Dedifferentiated amniotic fluid mesenchymal stem cell (primary cell): ENCODE data around the gene ARHGAP1.
"Not testable (repeated sequence)": the region's sequence is repeated elsewhere in the genome, so short reads cannot be mapped to it uniquely, and the experiment has no call there.

Experiments used
- DNase-seq: peaks from one replicate; pipeline ENCODE4 v3.0.0-alpha.2; 2016; ENCODE audit errors: extremely low spot score

ARHGAP1 gene

GRCh38 chr11:46673713-46674462, 26.5 kb downstream of the ARHGAP1 start:
- DNase-seq = no peak

GRCh38 chr11:46672381-46672839, 28.0 kb downstream of the ARHGAP1 start:
- DNase-seq = no peak

- DNase-seq = no peak
Measured at GRCh38 chr11:46671958-46672315, 28.5 kb downstream of the ARHGAP1 start.

GRCh38 chr11:46670521-46670920, 29.9 kb downstream of the ARHGAP1 start:
- not testable (repeated sequence) for DNase-seq

GRCh38 chr11:46669711-46670139, 30.7 kb downstream of the ARHGAP1 start:
- DNase-seq = no peak

GRCh38 chr11:46668480-46669085, 31.8 kb downstream of the ARHGAP1 start:
- DNase-seq = no peak

GRCh38 chr11:46667043-46667481, 33.4 kb downstream of the ARHGAP1 start:
- DNase-seq = no peak

GRCh38 chr11:46666516-46666915, 33.9 kb downstream of the ARHGAP1 start:
- no peak for DNase-seq

GRCh38 chr11:46665356-46665755, 35.1 kb downstream of the ARHGAP1 start:
- no peak for DNase-seq

GRCh38 chr11:46664612-46665011, 35.8 kb downstream of the ARHGAP1 start:
- DNase-seq = no peak

- no peak for DNase-seq
Measured at GRCh38 chr11:46663277-46663940, 37.0 kb downstream of the ARHGAP1 start.

GRCh38 chr11:46662366-46662765, 38.1 kb downstream of the ARHGAP1 start:
- DNase-seq = no peak

GRCh38 chr11:46661836-46662235, 38.6 kb downstream of the ARHGAP1 start:
- DNase-seq = no peak

GRCh38 chr11:46659908-46660307, 40.5 kb downstream of the ARHGAP1 start:
- no peak for DNase-seq

GRCh38 chr11:46658259-46658658, 42.2 kb downstream of the ARHGAP1 start:
- no peak for DNase-seq

GRCh38 chr11:46657186-46657585, 43.2 kb downstream of the ARHGAP1 start:
- no peak for DNase-seq

- no peak for DNase-seq
Measured at GRCh38 chr11:46655631-46656030, 44.8 kb downstream of the ARHGAP1 start.

GRCh38 chr11:46649180-46649738, 51.2 kb downstream of the ARHGAP1 start:
- DNase-seq = peak; percentile 95

- peak; percentile 3 for DNase-seq
Measured at GRCh38 chr11:46643986-46644385, 56.4 kb downstream of the ARHGAP1 start.

GRCh38 chr11:46643531-46643930, 56.9 kb downstream of the ARHGAP1 start:
- no peak for DNase-seq

- peak; percentile 12 for DNase-seq
Measured at GRCh38 chr11:46642627-46643335, 57.6 kb downstream of the ARHGAP1 start.

- no peak for DNase-seq
Measured at GRCh38 chr11:46641639-46642038, 58.8 kb downstream of the ARHGAP1 start.
